Small intestine (tissue), 7 donors: Measurements from ENCODE around the gene FOXE3. TPM values are rescaled to one million over a fixed set of nuclear protein-coding genes. Genes with fewer than 3 reads are reported as not detected.

Experiments
- DNase-seq, 2 donors: peaks; one replicate each; pipeline versions ENCODE4 v3.0.0 to v3.0.0-alpha.2; 2013
- FAIRE-seq: peaks from 2 replicates; lab custom pipeline; 2012; peaks lifted over from hg19 to GRCh38; lab: Jason Lieb, UNC
- H3K27ac ChIP-seq, 3 donors: one replicate each; pipeline ENCODE4 v1.5.1; 2013; ENCODE audit warnings: low read length in 2 of 3, mild to moderate bottlenecking in 2 of 3, control low read depth in 1 of 3, inconsistent platforms in 1 of 3, low read depth in 1 of 3, moderate library complexity in 1 of 3
- H3K27me3 ChIP-seq, 3 donors: one replicate each; pipeline ENCODE4 v1.6.1; 2013; ENCODE audit warnings: low read length in 3 of 3, inconsistent platforms in 1 of 3; ENCODE audit not compliant: control insufficient read depth in 3 of 3, insufficient read depth in 3 of 3
- H3K36me3 ChIP-seq, 3 donors: one replicate each; pipeline ENCODE4 v1.6.1; 2013; ENCODE audit warnings: low read length in 3 of 3, inconsistent platforms in 1 of 3, low read depth in 1 of 3, mild to moderate bottlenecking in 1 of 3, moderate library complexity in 1 of 3; ENCODE audit not compliant: control insufficient read depth in 3 of 3, insufficient read depth in 2 of 3
- H3K4me1 ChIP-seq, 3 donors: one replicate each; pipeline ENCODE4 v1.6.1; 2013; ENCODE audit warnings: low read length in 2 of 3, inconsistent platforms in 1 of 3, low read depth in 1 of 3, mild to moderate bottlenecking in 1 of 3, moderate library complexity in 1 of 3; ENCODE audit not compliant: control insufficient read depth in 3 of 3, insufficient read depth in 2 of 3
- H3K4me3 ChIP-seq, 3 donors: one replicate each; pipeline ENCODE4 v1.5.1; 2013; ENCODE audit warnings: low read length in 3 of 3, control low read depth in 1 of 3, inconsistent platforms in 1 of 3, low read depth in 1 of 3, mild to moderate bottlenecking in 1 of 3, moderate library complexity in 1 of 3
- H3K9me3 ChIP-seq, 2 donors: one replicate each; pipeline ENCODE4 v1.6.1; 2013; ENCODE audit warnings: low read depth in 1 of 2, low read length in 1 of 2; ENCODE audit not compliant: control insufficient read depth in 2 of 2, insufficient read depth in 1 of 2
- WGBS, 3 donors: extraction: QIAGEN DNeasy Blood & Tissue Kit; methylation state at CpG; one replicate each; pipeline ENCODE4 v1.1.7; 2013; 5-methylcytosine and 5-hydroxymethylcytosine counted together
- polyA plus RNA-seq, 4 donors: library from polyadenylated mRNA; stranded (reverse) in 3 of 4; unstranded in 1 of 4; fragments of 200-250 nt in 3 of 4; fragments of 120-200 nt in 1 of 4; gene quantifications; one replicate each; pipeline versions ENCODE4 v1.2.1 to v1.2.3, GENCODE V29; 2013
- donor health status: healthy with polysubstance abuse.
- donor health status: control.
- donor health status: control.
- donor health status: Bipolar disorder and iron deficiency.
- donor health status: healthy.

Gene FOXE3
- polyA plus RNA-seq, 4 donors = not detected

DNA sequence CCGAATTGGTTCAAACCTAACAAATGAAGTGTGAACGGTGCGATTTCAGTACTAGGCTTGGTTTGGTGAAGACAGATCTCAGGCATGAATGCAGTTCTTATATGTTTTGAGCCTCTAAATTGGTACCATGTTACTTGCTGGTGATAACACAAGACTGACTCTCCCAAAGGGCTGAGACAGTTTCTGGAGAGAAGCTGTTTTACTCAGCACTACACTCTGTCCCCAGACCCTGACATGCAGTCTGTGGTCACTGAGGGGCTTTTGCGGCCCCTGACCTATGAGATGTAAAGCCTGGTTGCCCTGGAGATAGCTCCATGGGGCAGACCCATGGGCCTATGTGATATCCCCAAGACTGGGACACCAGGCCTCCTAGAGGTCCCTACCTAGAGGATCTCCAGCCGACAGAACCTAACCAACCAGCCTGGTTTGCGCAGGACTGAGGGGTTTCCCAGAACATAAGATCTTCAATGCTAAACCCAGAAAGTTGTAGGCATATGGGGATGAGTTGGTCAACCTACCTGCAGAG lies 19.4 kb upstream of the FOXE3 start:
- peaks cover 0 to 8% (median 7%) of the 10 kb centered on the region in 3 donors for H3K4me1 ChIP-seq
- H3K9me3 ChIP-seq = no peaks in the 10 kb centered on the region
- FAIRE-seq (no peak), DNase-seq (no peak)
- WGBS, 3 donors = 93 to 98% (median 95%) methylated on average over 6 of the region's 6 CpGs
- no peak overlapping the region for H3K4me3 ChIP-seq
- H3K27me3 ChIP-seq = no peaks in the 10 kb centered on the region
- H3K27ac ChIP-seq = no peak overlapping the region
- no peaks in the 10 kb centered on the region for H3K36me3 ChIP-seq

GRCh38 chr1:47399138-47399845 lies 16.8 kb upstream of the FOXE3 start:
- FAIRE-seq (no peak), DNase-seq (no peak)
- WGBS, 3 donors = 84 to 90% (median 86%) methylated on average over 4 of the region's 4 CpGs
- H3K36me3 ChIP-seq = no peaks in the 10 kb centered on the region
- no peaks in the 10 kb centered on the region for H3K9me3 ChIP-seq
- H3K27me3 ChIP-seq = no peaks in the 10 kb centered on the region
- H3K4me1 ChIP-seq = peaks cover 0 to 23% (median 8%) of the 10 kb centered on the region in 3 donors
- no peak overlapping the region for H3K4me3 ChIP-seq
- H3K27ac ChIP-seq = no peak overlapping the region

GRCh38 chr1:47399846-47400155 lies 16.3 kb upstream of the FOXE3 start:
- no peak for FAIRE-seq
- Histone ChIP-seq H3K36me3 (no peaks in the 10 kb centered on the region), H3K9me3 (no peaks in the 10 kb centered on the region), H3K27me3 (no peaks in the 10 kb centered on the region), H3K4me1 (peaks cover 0 to 23% (median 8%) of the 10 kb centered on the region in 3 donors), H3K27ac (no peak overlapping the region), H3K4me3 (no peak overlapping the region)
- 61 to 78% (median 70%) methylated on average over 4 of the region's 4 CpGs for WGBS, 3 donors
- no peak for DNase-seq

DNA sequence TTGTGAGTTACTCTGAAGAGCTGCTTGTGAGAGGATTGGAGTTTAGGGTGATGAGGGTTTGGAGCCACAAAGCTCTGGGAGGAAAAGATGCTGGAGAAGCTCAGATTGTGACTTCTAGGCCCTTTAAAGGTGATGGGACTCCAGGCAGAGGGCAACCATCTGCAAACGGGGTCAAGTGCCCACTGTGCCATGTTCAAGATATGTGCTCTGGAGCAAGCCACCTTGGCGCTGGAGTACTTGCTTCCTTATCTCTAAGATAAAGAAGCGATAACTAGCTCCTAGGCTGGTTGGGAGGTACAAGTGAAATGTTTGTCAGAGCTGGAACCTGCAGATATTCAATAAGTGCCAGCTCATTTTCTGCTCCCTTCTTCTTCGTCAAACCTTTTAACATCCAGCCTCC lies 14.3 kb upstream of the FOXE3 start:
- 11 to 67% (median 42%) methylated on average over 4 of the region's 4 CpGs for WGBS, 3 donors
- FAIRE-seq = no peak
- Histone ChIP-seq H3K4me3 (no peak overlapping the region), H3K4me1 (peaks cover 0 to 23% (median 8%) of the 10 kb centered on the region in 3 donors), H3K27ac (no peak overlapping the region), H3K27me3 (no peaks in the 10 kb centered on the region), H3K9me3 (no peaks in the 10 kb centered on the region), H3K36me3 (no peaks in the 10 kb centered on the region)
- no peak for DNase-seq

DNA sequence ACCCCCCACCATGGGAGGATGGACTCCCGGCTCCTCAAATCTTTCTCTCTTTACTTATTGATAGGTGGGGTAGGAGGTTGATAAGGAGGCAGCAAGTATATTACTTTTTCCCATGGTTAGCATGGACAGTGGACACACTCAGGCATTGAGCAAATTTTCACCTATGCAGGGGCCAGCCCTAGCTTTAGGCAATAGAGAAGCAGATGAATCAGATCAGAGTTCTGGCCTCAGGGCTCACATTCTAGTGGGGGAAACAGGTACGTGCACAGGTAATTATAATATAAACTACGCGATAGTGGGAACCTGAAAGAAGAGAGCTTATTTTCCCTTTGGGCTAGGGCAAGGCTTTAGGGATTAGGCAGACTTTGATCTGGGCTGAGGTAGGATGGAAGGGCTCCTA lies 13.5 kb upstream of the FOXE3 start:
- H3K27ac ChIP-seq = no peak overlapping the region
- WGBS, 3 donors = 67 to 81% (median 80%) methylated on average over 4 of the region's 4 CpGs
- peaks cover 0 to 23% (median 8%) of the 10 kb centered on the region in 3 donors for H3K4me1 ChIP-seq
- H3K9me3 ChIP-seq = no peaks in the 10 kb centered on the region
- DNase-seq = no peak
- no peaks in the 10 kb centered on the region for H3K27me3 ChIP-seq
- H3K4me3 ChIP-seq = no peak overlapping the region
- no peaks in the 10 kb centered on the region for H3K36me3 ChIP-seq
- FAIRE-seq = no peak

GRCh38 chr1:47403321-47403910 lies 12.7 kb upstream of the FOXE3 start:
- Histone ChIP-seq H3K9me3 (no peaks in the 10 kb centered on the region), H3K27ac (no peak overlapping the region), H3K4me3 (no peak overlapping the region), H3K36me3 (no peaks in the 10 kb centered on the region), H3K4me1 (peaks cover 0 to 23% (median 8%) of the 10 kb centered on the region in 3 donors), H3K27me3 (no peaks in the 10 kb centered on the region)
- WGBS, 3 donors = 85 to 96% (median 90%) methylated on average over 4 of the region's 4 CpGs
- no peak for FAIRE-seq
- DNase-seq = no peak

DNA sequence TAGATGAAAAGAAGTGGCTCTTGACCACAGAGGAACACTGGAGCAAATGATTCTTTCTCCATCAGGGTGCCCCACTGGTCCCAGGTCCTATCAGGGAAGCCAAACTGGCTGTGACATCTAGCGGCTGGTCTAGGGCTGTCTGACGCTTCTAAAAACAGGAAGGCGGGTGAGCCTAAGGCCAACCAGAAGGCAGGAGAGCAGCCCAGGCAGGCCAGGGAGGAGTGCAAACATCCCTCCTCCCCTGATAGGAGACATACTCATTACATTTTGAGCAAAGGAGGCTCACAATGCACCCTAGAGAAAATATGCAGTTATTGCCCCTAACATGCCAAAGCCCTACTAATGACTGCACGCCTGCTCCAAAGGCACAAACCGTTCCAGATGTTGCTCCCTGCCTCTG lies 10.4 kb upstream of the FOXE3 start:
- FAIRE-seq (no peak), DNase-seq (no peak)
- 73 to 95% (median 79%) methylated on average over 5 of the region's 5 CpGs for WGBS, 3 donors
- H3K4me3 ChIP-seq = no peak overlapping the region
- H3K27me3 ChIP-seq = no peaks in the 10 kb centered on the region
- no peaks in the 10 kb centered on the region for H3K36me3 ChIP-seq
- H3K9me3 ChIP-seq = no peaks in the 10 kb centered on the region
- no peak overlapping the region for H3K27ac ChIP-seq
- peaks cover 0 to 23% (median 8%) of the 10 kb centered on the region in 3 donors for H3K4me1 ChIP-seq

DNA sequence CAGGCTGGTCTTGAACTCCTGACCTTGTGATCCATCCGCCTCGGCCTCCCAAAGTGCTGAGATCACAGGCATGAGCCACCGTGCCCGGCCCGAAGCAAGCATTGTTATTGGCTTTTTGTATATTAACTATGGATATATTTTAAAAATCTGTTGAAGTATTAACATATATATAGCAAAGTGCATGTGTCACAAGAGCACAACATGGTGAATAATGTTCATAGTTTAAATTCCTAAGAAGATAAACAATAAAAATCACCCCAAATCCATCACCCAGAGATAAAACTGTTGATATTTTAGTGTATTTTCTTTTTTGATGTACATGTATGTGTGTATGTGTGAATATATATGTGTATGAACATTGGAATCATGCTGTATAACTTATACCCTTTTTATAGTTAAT lies 9.1 kb upstream of the FOXE3 start:
- Histone ChIP-seq H3K9me3 (no peaks in the 10 kb centered on the region), H3K27me3 (no peaks in the 10 kb centered on the region), H3K36me3 (no peaks in the 10 kb centered on the region), H3K4me3 (no peak overlapping the region), H3K27ac (no peak overlapping the region), H3K4me1 (peaks cover 0 to 13% (median 0%) of the 10 kb centered on the region in 3 donors)
- no peak for FAIRE-seq
- WGBS, 3 donors = 90 to 97% (median 95%) methylated on average over 5 of the region's 5 CpGs
- no peak for DNase-seq
